ENCODE results near the gene TRIM33.

Gene TRIM33

DNA sequence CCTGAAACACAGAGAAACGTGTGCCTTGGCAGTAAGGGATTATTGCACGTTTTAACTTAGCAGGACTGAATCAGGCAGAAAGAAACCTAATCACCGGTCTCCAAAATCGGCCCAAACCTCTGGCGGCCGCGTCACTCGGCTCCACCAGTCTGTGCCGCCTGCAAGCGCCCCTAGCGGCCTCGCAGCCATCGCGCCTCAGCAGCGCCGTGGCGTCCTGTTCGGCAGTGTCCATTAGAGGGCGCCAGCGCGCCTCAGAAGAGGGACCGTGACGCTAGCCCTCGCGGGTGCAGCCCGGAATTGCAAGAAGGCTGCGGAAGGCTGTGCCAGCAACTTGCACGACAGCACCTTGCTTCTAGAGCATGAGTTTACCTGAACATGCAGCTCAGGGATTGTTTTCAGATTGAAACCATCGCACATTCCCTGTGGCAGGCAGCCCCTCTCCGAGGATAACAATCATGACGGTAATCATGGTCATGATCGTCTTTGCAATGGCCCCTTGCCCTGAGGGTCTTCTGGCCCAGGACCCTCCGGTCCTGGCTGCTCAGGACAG lies 164.4 kb downstream of the TRIM33 start:
- DNase-seq: peak; percentile 91

DNA sequence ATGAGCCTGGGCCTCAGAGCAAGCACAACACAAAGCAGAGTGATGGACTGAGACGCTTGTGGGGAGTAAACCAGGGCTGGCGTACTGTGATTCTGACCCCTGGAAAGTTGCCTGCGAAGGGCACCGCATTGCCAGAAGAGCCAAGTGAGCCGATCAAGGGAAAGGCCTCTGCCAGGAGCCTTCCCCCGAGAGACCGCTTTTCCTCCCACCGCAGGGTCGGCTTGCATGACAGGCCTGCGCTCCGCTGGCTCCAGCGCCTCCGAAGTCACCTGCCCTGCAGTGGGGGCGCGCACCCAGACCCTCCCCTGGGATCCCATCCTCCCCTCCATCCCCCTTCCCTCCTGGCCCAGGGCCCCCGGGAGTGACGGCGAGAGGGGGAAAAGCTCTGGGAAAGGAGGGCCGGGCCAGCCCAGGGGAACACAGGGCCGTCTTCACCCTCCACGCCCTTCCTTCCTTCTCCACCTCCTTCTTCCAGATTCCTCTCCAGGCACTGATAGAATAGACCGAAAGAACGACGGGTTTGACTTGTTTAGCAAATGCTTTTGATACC lies 165.0 kb downstream of the TRIM33 start:
- DNase-seq: no peak

DNA sequence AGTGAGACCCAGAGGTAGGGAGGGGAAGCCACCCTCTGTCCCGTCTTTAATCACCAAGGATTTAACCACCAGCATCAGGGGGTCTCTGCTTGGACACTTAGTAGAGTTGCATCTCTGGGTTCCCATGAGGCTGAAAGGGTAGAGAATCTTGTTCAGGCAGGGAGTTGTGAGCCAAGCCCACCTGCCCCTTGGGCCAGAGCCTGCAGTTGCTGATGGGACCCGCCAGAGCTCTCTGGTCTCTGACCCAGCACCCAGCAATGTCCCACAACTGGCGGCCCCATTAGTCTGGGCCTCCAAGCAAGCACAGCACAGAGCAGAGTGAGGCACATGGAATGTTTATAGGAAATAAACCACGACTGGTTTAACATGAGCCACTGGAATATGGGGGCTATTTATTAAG lies 166.3 kb downstream of the TRIM33 start:
- no peak for DNase-seq

All from NK-92 treated with Interleukin-12 subunit alpha and Interleukin-12 subunit beta, amount 100 ng/mL, for 24 hours (cell line).